Measurements from ENCODE around the gene HMGN1. TPM values are rescaled to one million over a fixed set of nuclear protein-coding genes. Genes with fewer than 3 reads are reported as not detected.

Gene HMGN1
- polyA plus RNA-seq, 1 donor (not counting 4 experiments of a cell fraction or from before 2014, with no cell fraction given): 245 TPM

DNA sequence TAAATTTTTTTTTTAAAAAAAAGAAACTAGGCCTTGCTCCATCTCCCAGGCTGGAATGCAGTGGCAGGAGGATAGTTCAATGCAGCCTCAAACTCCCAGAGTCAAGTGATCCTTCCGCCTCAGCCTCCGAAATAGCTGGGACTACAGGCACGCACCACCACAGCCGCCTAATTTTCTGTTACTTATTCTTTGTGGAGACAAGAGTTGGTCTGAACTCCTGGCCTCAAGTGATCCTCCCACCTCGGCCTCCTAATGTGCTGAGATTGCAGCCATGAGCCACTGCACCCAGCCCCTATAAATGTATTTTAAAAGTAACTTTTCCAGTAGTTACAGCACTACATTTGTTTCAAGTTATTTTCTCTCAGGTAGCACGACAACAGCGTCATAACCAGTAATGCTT is 37.7 kb downstream of the HMGN1 start:
- TF ChIP-seq, protein P1, sequence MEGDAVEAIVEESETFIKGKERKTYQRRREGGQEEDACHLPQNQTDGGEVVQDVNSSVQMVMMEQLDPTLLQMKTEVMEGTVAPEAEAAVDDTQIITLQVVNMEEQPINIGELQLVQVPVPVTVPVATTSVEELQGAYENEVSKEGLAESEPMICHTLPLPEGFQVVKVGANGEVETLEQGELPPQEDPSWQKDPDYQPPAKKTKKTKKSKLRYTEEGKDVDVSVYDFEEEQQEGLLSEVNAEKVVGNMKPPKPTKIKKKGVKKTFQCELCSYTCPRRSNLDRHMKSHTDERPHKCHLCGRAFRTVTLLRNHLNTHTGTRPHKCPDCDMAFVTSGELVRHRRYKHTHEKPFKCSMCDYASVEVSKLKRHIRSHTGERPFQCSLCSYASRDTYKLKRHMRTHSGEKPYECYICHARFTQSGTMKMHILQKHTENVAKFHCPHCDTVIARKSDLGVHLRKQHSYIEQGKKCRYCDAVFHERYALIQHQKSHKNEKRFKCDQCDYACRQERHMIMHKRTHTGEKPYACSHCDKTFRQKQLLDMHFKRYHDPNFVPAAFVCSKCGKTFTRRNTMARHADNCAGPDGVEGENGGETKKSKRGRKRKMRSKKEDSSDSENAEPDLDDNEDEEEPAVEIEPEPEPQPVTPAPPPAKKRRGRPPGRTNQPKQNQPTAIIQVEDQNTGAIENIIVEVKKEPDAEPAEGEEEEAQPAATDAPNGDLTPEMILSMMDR (optimal IDR thresholded peaks at IDR 0.05 in 1 of 3, IDR thresholded peaks at IDR 0.05 in 1 of 3, conservative IDR thresholded peaks at IDR 0.05 in 1 of 3; ENCODE audit: extremely low read depth in 1 of 3, insufficient read depth in 2 of 3, low read length in 3 of 3): no peak
- TF ChIP-seq EZH2 (IDR thresholded peaks at IDR 0.05; ENCODE audit: low read length): no peak
- peaks cover 38% of the 10 kb centered on the region for H3K79me2 ChIP-seq (ENCODE audit: control insufficient read depth, insufficient read depth, low read length)
- no peak overlapping the region for H2AFZ ChIP-seq (ENCODE audit: control insufficient read depth, low read length)
- no peaks in the 10 kb centered on the region for H3K27me3 ChIP-seq (ENCODE audit: control insufficient read depth, extremely low read depth, insufficient read depth, low read length)
- H3K9me3 ChIP-seq (ENCODE audit: control insufficient read depth, low read depth, low read length): no peaks in the 10 kb centered on the region
- peaks cover 22% of the 10 kb centered on the region for H3K4me1 ChIP-seq (ENCODE audit: control insufficient read depth, extremely low read depth, insufficient read depth, low read length)
- H3K4me2 ChIP-seq (ENCODE audit: control insufficient read depth, extremely low read depth, insufficient read depth, low read depth, low read length): no peak overlapping the region
- FAIRE-seq (no peak), DNase-seq (ENCODE audit: low read depth, low spot score) (no peak)
- no peak overlapping the region for H3K9ac ChIP-seq (ENCODE audit: control insufficient read depth, extremely low read depth, insufficient read depth, low read length)
- no peaks in the 10 kb centered on the region for H4K20me1 ChIP-seq (ENCODE audit: control insufficient read depth, extremely low read depth, insufficient read depth, low read length)
- H3K9me1 ChIP-seq (ENCODE audit: control insufficient read depth, extremely low read depth, insufficient read depth, low read length): no peaks in the 10 kb centered on the region
- H3K4me3 ChIP-seq (ENCODE audit: control insufficient read depth in 2 of 3, extremely low read depth in 1 of 3, insufficient read depth in 2 of 3, low read depth in 1 of 3, low read length in 3 of 3): no peak overlapping the region
- H3K27ac ChIP-seq (ENCODE audit: control insufficient read depth, insufficient read depth, low read length): no peak overlapping the region
- H3K36me3 ChIP-seq (ENCODE audit: control insufficient read depth in 2 of 2, extremely low read depth in 1 of 2, insufficient read depth in 2 of 2, low read length in 2 of 2): peaks cover 0 to 2% of the 10 kb centered on the region in 2 experiments
- dilution Hi-C loops (cut with MboI; ENCODE audit: extremely low pct_ligation_motif_present, low sequenced_read_pairs): no loop called here

DNA sequence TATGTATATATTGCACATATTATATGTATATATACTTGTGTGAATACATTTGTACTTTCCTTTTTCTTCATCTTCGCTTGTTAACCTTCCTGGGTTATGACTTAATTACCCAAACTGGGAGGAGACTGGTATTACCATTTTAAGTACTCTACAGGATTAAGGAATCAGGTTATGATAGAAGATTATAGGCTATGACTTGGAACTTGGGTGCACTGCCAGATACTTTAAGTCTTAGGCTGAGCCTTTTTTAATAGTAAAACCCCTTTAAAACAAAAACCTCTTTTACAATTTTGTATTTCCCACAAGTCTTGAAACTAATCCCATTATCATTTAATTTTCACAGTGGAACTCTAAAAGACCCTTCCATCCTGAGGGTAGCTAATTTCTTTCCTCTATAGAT is 41.4 kb downstream of the HMGN1 start:
- no peak for DNase-seq (ENCODE audit: low read depth, low spot score)
- no peak for FAIRE-seq
- no peak for TF ChIP-seq EZH2 (IDR thresholded peaks at IDR 0.05; ENCODE audit: low read length)
- TF ChIP-seq, protein P1 (optimal IDR thresholded peaks at IDR 0.05 in 1 of 3, IDR thresholded peaks at IDR 0.05 in 1 of 3, conservative IDR thresholded peaks at IDR 0.05 in 1 of 3; ENCODE audit: extremely low read depth in 1 of 3, insufficient read depth in 2 of 3, low read length in 3 of 3): no peak
- no peaks in the 10 kb centered on the region for H3K9me3 ChIP-seq (ENCODE audit: control insufficient read depth, low read depth, low read length)
- H3K27ac ChIP-seq (ENCODE audit: control insufficient read depth, insufficient read depth, low read length): no peak overlapping the region
- H3K27me3 ChIP-seq (ENCODE audit: control insufficient read depth, extremely low read depth, insufficient read depth, low read length): no peaks in the 10 kb centered on the region
- peaks cover 6% of the 10 kb centered on the region for H3K4me1 ChIP-seq (ENCODE audit: control insufficient read depth, extremely low read depth, insufficient read depth, low read length)
- no peak overlapping the region for H3K9ac ChIP-seq (ENCODE audit: control insufficient read depth, extremely low read depth, insufficient read depth, low read length)
- dilution Hi-C loops (cut with MboI; ENCODE audit: extremely low pct_ligation_motif_present, low sequenced_read_pairs): no loop called here
- H3K36me3 ChIP-seq (ENCODE audit: control insufficient read depth in 2 of 2, extremely low read depth in 1 of 2, insufficient read depth in 2 of 2, low read length in 2 of 2): peaks cover 0 to 2% of the 10 kb centered on the region in 2 experiments
- H2AFZ ChIP-seq (ENCODE audit: control insufficient read depth, low read length): no peak overlapping the region
- no peaks in the 10 kb centered on the region for H4K20me1 ChIP-seq (ENCODE audit: control insufficient read depth, extremely low read depth, insufficient read depth, low read length)
- peaks cover 44% of the 10 kb centered on the region for H3K79me2 ChIP-seq (ENCODE audit: control insufficient read depth, insufficient read depth, low read length)
- H3K4me2 ChIP-seq (ENCODE audit: control insufficient read depth, extremely low read depth, insufficient read depth, low read depth, low read length): no peak overlapping the region
- no peaks in the 10 kb centered on the region for H3K9me1 ChIP-seq (ENCODE audit: control insufficient read depth, extremely low read depth, insufficient read depth, low read length)
- H3K4me3 ChIP-seq (ENCODE audit: control insufficient read depth in 2 of 3, extremely low read depth in 1 of 3, insufficient read depth in 2 of 3, low read depth in 1 of 3, low read length in 3 of 3): no peak overlapping the region
